ENCODE results near the gene DST.

Gene DST

DNA sequence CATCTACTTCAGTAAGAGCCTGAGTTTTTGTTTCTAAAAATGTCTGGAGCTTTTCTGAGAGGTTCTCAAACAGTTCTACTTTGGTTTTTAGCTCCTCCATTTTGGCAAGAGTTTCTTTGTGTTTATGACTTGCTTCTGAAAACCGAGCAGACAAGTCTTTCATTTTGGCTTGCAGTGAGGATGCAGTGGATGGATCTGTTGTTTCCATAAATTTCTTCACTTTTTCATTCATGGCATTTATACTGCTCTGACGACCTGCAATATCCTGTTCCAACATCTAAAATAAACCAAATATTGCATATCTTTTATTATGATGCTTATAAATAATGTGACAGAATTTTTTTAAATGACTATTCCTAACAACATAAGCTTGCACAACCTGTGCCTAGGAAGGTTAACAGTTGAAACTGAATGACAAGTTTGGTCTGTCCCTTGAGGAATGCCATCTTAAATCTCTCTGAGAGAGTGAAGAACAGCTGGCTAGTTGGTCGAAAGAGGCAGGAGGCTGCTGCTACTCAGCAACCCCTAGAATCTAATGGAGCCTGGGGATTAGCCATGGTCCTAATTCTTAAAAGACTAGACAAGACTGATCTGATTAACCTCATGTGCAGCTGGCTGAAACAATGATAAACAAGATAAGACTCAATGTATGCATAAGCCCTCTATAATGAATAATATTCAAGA is 69.8 kb downstream of the DST start:
- no peaks in the 10 kb centered on the region for H3K9me3 ChIP-seq (replicated peaks; ENCODE audit: insufficient read depth, low read length)
- no peak overlapping the region for H3K4me2 ChIP-seq (ENCODE audit: low read depth, low read length)
- H2AFZ ChIP-seq (ENCODE audit: low read length) = no peak overlapping the region
- H4K20me1 ChIP-seq (ENCODE audit: insufficient read depth, low read length) = no peaks in the 10 kb centered on the region
- DNase-seq = no peak
- no peaks in the 10 kb centered on the region for H3K79me2 ChIP-seq (ENCODE audit: low read length)
- no peaks in the 10 kb centered on the region for H3K9me2 ChIP-seq (replicated peaks; ENCODE audit: insufficient read depth, low read length)
- TF ChIP-seq, protein P1, sequence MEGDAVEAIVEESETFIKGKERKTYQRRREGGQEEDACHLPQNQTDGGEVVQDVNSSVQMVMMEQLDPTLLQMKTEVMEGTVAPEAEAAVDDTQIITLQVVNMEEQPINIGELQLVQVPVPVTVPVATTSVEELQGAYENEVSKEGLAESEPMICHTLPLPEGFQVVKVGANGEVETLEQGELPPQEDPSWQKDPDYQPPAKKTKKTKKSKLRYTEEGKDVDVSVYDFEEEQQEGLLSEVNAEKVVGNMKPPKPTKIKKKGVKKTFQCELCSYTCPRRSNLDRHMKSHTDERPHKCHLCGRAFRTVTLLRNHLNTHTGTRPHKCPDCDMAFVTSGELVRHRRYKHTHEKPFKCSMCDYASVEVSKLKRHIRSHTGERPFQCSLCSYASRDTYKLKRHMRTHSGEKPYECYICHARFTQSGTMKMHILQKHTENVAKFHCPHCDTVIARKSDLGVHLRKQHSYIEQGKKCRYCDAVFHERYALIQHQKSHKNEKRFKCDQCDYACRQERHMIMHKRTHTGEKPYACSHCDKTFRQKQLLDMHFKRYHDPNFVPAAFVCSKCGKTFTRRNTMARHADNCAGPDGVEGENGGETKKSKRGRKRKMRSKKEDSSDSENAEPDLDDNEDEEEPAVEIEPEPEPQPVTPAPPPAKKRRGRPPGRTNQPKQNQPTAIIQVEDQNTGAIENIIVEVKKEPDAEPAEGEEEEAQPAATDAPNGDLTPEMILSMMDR (IDR thresholded peaks at IDR 0.05; ENCODE audit: low read length) = no peak
- TF ChIP-seq EZH2 (optimal IDR thresholded peaks at IDR 0.05; ENCODE audit: low read depth, low read length) (no peak), EZH2phosphoT487 (IDR thresholded peaks at IDR 0.05; ENCODE audit: low read length) (no peak)
- no peak overlapping the region for H3K9ac ChIP-seq (ENCODE audit: low read length)
- H3K4me3 ChIP-seq (ENCODE audit: low read length) = no peak overlapping the region
- no peaks in the 10 kb centered on the region; the same call in 1 of the 2 replicates for H3K36me3 ChIP-seq (replicated peaks; ENCODE audit: insufficient read depth, low read length)
- H3K4me1 ChIP-seq (ENCODE audit: low read length) = no peaks in the 10 kb centered on the region
- H3K27me3 ChIP-seq (replicated peaks; ENCODE audit: insufficient read depth, low read length) = no peaks in the 10 kb centered on the region
- H3K27ac ChIP-seq (ENCODE audit: low read length) = no peak overlapping the region
- no peaks in the 10 kb centered on the region for H3F3A ChIP-seq (ENCODE audit: insufficient read depth, low read length)

DNA sequence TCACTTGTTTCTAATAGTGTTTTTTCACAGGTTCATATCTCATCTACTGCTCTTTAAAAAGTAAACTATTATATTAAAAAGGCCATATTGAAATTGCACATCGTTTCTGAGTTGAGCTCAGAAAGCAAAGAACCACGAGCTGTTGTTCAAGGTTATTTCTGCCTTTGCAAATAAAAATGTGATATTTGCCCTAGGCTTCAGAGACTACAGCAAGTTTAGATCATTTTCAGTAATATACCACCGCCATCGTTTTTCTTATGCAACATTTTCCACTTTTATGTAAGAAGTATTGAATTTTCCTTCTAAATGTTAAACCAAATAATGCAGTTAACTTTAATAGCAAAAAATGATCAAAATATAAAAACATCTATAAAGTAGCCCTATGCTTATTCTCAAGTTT is 71.1 kb downstream of the DST start:
- Histone ChIP-seq H3K9ac (ENCODE audit: low read length) (no peak overlapping the region), H3K4me3 (ENCODE audit: low read length) (no peak overlapping the region), H3K4me1 (ENCODE audit: low read length) (no peaks in the 10 kb centered on the region), H3K9me3 (replicated peaks; ENCODE audit: insufficient read depth, low read length) (no peaks in the 10 kb centered on the region), H3K4me2 (ENCODE audit: low read depth, low read length) (no peak overlapping the region), H3K36me3 (replicated peaks; ENCODE audit: insufficient read depth, low read length) (no peaks in the 10 kb centered on the region; the same call in 1 of the 2 replicates), H3K27me3 (replicated peaks; ENCODE audit: insufficient read depth, low read length) (no peaks in the 10 kb centered on the region), H3K27ac (ENCODE audit: low read length) (no peak overlapping the region), H3K9me2 (replicated peaks; ENCODE audit: insufficient read depth, low read length) (no peaks in the 10 kb centered on the region), H3K79me2 (ENCODE audit: low read length) (no peaks in the 10 kb centered on the region), H2AFZ (ENCODE audit: low read length) (no peak overlapping the region), H3F3A (ENCODE audit: insufficient read depth, low read length) (no peaks in the 10 kb centered on the region), H4K20me1 (ENCODE audit: insufficient read depth, low read length) (no peaks in the 10 kb centered on the region)
- no peak for DNase-seq
- TF ChIP-seq, protein P1 (IDR thresholded peaks at IDR 0.05; ENCODE audit: low read length) = no peak
- TF ChIP-seq EZH2 (optimal IDR thresholded peaks at IDR 0.05; ENCODE audit: low read depth, low read length) (no peak), EZH2phosphoT487 (IDR thresholded peaks at IDR 0.05; ENCODE audit: low read length) (no peak)

- no peak overlapping the region for H3K4me3 ChIP-seq (ENCODE audit: low read length)
- H3K79me2 ChIP-seq (ENCODE audit: low read length) = no peaks in the 10 kb centered on the region
- DNase-seq = peak; percentile 25
- H3K4me2 ChIP-seq (ENCODE audit: low read depth, low read length) = no peak overlapping the region
- H4K20me1 ChIP-seq (ENCODE audit: insufficient read depth, low read length) = no peaks in the 10 kb centered on the region
- H3K27ac ChIP-seq (ENCODE audit: low read length) = no peak overlapping the region
- H3K9me2 ChIP-seq (replicated peaks; ENCODE audit: insufficient read depth, low read length) = no peaks in the 10 kb centered on the region
- H3K27me3 ChIP-seq (replicated peaks; ENCODE audit: insufficient read depth, low read length) = no peaks in the 10 kb centered on the region
- H2AFZ ChIP-seq (ENCODE audit: low read length) = no peak overlapping the region
- no peak overlapping the region for H3K9ac ChIP-seq (ENCODE audit: low read length)
- H3K4me1 ChIP-seq (ENCODE audit: low read length) = no peaks in the 10 kb centered on the region
- H3K36me3 ChIP-seq (replicated peaks; ENCODE audit: insufficient read depth, low read length) = no peaks in the 10 kb centered on the region; the same call in 1 of the 2 replicates
- TF ChIP-seq EZH2 (optimal IDR thresholded peaks at IDR 0.05; ENCODE audit: low read depth, low read length) (no peak), EZH2phosphoT487 (IDR thresholded peaks at IDR 0.05; ENCODE audit: low read length) (no peak)
- TF ChIP-seq, protein P1 (IDR thresholded peaks at IDR 0.05; ENCODE audit: low read length) = peak; percentile 60
- no peaks in the 10 kb centered on the region for H3K9me3 ChIP-seq (replicated peaks; ENCODE audit: insufficient read depth, low read length)
- H3F3A ChIP-seq (ENCODE audit: insufficient read depth, low read length) = no peaks in the 10 kb centered on the region
Measured at GRCh38 chr6:56570413-56571359, 72.0 kb downstream of the DST start.
